Measurements from ENCODE around the gene SIM2. TPM values are rescaled to one million over a fixed set of nuclear protein-coding genes. Genes with fewer than 3 reads are reported as not detected.

SIM2 gene
- total RNA-seq, 1 donor from 2014 or later: not detected

DNA sequence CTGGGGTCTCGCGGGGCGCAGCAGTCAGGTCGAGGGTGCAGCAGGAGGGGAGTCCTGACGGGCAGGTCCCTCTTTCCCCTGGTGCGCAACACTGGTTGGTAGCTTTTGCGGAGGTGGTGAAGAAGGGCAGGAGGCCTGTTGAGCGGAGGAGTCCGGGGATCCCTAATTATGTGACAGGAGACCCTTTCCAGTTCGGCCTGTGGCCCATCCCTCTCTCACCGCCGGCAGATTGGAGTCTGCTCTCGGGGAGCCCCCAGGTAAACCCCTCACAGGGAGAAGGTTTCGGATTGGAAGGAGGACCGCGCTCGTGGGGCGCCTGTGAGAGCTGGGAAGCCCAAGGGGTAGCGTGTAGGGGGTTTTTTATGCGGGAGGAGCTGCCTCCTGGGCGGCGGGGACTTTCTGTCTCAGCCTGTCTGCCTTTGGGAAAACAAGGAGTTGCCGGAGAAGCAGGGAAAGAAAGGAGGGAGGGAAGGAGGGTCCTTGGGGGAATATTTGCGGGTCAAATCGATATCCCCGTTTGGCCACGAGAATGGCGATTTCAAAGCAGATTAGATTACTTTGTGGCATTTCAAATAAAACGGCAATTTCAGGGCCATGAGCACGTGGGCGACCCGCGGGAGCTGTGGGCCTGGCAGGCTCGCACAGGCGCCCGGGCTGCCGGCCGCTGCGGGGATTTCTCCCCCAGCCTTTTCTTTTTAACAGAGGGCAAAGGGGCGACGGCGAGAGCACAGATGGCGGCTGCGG is 9.5 kb downstream of the SIM2 start:
- DNase-seq (no peak), ATAC-seq (ENCODE audit: poor library complexity) (no peak)
- intact Hi-C loops (cut with DNase I): no loop called here

DNA sequence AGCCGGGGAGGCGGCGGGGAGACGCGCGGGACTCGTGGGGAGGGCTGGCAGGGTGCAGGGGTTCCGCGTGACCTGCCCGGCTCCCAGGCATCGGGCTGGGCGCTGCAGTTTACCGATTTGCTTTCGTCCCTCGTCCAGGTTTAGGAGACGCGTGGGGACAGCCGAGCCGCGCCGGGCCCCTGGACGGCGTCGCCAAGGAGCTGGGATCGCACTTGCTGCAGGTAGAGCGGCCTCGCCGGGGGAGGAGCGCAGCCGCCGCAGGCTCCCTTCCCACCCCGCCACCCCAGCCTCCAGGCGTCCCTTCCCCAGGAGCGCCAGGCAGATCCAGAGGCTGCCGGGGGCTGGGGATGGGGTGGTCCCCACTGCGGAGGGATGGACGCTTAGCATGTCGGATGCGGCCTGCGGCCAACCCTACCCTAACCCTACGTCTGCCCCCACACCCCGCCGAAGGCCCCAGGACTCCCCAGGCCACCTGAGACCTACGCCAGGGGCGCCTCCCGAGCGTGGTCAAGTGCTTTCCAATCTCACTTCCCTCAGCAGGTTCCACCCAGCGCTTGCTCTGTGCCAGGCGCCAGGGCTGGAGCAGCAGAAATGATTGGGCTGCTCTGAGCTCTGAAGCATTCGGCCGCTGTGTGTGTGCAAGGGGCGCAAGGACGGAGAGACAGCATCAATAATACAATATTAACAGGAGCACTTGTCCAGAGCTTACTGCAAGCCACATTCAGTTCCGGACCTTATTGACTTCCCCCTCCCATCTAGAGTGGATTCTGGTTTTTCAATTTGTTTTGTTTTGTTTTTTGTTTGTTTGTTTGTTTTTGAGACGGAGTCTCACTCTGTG is 10.3 kb downstream of the SIM2 start:
- no peak for DNase-seq

DNA sequence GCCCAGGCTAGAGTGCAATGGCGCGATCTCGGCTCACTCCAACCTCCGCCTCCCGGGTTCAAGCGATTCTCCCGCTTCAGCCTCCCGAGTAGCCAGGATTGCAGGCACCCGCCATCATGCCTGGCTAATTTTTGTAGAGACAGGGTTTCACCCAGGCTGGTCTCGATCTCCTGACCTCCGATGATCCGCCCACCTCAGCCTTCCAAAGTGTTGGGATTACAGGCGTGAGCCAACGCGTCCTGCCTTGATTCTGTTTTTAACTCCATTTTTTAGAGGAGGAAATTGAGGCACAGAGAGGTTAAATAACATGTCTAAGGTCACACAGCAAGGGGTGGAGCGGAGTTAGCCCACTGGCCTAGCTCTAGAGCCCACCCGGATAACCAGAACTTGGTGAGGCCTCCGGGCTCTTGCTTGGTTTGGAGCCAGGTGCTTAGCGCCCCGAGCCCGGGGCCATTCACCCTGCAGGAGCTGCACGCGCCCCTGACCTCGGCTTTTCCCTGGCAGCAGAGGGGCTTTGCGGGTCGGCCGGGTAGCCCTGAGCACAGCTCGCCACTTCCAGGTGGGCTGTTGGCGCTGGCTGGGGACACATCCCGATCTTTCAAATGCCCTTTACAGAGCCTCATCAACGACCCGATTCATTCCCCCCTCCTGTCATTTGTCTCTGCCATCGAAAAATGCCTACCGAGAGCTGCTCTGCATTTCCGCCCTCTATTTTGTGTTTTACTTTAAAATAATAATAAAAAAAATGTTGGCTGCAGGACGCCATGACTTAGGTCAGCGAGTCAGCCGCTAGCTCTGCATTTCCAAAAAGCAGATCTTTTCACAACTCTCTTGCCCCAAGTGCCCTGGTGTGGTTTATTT is 11.2 kb downstream of the SIM2 start:
- no peak for ATAC-seq (ENCODE audit: poor library complexity)
- intact Hi-C loops (cut with DNase I): no loop called here
- DNase-seq: no peak

More for the DNA sequence above, 10.3 kb downstream of the SIM2 start:
- no peak for ATAC-seq (ENCODE audit: poor library complexity)
- intact Hi-C loops (cut with DNase I): no loop called here

DNA sequence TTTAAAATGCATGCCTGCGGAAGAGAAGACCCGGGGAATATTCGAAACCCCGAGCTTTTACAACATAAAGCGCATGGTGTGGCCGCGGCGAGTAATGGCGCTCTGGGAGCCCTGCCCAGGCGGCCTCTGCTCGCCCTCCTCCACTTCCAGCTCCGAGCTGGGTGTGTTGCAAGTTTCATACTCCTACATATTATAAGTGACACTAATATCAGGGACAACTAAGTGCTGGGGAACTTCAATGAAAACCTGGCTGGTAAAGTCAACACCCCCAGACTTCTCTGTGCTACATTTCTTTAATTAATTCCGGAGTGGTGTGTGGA is 11.8 kb downstream of the SIM2 start:
- intact Hi-C loops (cut with DNase I): no loop called here
- ATAC-seq (ENCODE audit: poor library complexity) (no peak), DNase-seq (no peak)

DNA sequence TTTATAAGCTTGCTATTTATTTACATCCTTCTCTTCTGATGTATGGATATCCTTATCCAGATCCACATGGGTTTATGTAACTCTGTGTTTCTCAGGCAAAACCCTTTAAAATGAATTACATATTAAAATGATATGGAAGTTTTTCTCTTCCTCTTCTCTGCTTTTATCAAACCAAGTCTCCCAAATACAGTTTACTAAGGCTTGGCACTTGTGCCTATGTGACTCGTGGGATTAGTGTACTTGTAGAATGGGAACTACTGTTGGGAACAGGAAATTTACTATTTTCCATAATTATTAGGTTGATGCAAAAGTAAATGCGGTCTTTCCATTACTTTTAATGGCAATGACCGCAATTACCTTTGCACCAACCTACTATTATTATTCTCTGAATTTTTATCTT is 14.8 kb downstream of the SIM2 start:
- DNase-seq (no peak), ATAC-seq (ENCODE audit: poor library complexity) (no peak)
- intact Hi-C loops (cut with DNase I): no loop called here

DNA sequence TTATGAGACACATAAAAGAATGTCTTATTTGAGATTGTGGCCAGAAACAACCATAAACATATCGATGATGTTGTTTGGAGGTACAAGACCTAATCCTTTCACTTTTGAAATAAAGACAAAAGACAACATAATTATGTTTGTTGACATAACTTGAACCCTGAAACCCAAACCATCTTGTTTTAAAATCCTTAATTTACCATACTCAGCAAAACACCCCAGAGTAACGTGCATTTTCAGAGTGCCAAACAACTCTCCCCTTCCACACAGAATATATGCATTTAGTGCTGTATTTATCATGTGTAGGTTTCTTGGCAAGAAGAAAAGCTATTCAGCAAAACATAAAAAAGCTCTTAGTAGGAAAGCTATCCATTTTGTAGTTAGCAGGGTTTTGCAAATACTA is 17.5 kb downstream of the SIM2 start:
- ATAC-seq (ENCODE audit: poor library complexity) (no peak), DNase-seq (no peak)
- intact Hi-C loops (cut with DNase I): no loop called here

DNA sequence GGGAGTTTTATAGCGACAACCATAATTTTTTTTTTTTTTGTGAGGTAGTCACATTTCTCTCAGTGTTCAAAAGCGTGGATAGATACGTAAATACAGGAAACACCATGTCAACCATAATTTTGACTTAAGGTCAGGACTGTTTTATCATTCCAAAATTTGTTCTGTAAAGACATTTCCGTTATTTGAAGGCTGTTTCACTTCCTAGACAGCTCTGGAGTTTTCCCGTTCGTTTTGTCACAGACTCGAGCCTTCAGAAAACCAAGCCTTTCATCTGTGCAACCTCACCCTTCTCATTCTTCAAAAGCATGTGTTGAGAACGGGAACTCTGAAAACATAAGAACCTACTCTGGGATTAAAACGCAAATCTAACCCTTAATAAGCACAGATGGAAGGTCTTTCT is 17.9 kb downstream of the SIM2 start:
- no peak for DNase-seq
- intact Hi-C loops (cut with DNase I): no loop called here
- ATAC-seq (ENCODE audit: poor library complexity): no peak

DNA sequence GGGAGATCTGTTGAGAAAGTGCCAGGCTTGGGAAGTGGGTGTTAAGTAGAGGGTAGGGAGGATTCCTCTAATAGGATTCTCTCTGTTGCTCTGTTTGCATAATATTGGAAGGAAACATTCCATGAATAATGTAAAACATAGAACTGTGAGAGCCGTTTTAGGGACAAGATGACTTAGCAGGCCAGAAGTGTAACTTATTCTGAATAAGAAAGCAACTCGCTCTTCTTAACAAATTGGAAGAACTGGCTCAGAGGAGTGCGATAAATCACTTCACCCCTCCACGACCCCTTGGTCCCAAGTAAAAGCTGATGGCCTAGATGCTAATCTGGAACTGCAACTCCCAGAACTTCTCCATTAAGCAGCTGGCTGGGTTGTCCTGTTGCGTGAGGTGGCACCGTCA is 19.1 kb downstream of the SIM2 start:
- DNase-seq: no peak
- intact Hi-C loops (cut with DNase I): no loop called here
- ATAC-seq (ENCODE audit: poor library complexity): no peak

DNA sequence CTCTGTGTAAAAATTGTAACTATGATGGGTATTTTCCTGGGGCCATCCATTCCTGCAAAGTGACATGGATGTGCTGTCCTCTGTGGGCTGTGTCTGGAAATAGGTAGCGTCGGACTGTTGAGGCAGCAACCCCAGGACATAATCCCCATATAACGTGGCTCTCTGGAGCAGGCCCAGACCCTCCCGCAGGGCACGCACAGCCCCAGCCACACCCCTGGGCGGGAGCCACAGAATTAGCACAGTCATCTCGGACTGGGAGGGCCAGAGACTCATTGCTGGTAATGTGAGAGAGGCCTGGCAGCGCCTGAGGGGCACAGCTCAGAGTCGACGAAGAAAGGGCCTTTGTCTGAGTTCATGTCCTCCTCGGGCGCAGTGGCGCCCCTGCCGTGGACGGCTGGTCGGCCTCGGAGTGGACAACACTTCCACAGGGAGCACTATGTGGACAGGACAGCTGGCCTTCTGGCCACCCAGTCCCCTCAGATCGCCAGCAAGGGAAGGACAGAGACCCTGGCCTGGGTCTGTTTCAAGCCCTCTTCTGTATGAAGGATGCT is 20.1 kb downstream of the SIM2 start:
- no peak for ATAC-seq (ENCODE audit: poor library complexity)
- no peak for DNase-seq
- intact Hi-C loops (cut with DNase I): no loop called here

DNA sequence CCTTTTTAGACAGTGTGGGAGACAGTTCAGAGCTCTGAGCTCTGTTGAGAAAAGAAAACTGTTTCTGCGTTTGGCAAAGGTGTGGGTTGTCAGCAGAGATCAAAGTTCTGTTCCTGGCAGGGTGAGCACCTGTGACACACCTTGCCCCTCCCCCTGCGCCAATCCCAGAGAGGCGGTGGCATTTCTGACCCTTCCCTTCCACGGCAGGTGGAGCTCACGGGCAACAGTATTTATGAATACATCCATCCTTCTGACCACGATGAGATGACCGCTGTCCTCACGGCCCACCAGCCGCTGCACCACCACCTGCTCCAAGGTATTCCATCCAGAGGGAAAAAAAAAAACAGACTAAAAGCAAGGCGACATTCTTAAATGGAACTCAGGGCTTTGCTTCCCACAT is 20.7 kb downstream of the SIM2 start:
- ATAC-seq (ENCODE audit: poor library complexity) (no peak), DNase-seq (no peak)
- intact Hi-C loops (cut with DNase I): no loop called here

DNA sequence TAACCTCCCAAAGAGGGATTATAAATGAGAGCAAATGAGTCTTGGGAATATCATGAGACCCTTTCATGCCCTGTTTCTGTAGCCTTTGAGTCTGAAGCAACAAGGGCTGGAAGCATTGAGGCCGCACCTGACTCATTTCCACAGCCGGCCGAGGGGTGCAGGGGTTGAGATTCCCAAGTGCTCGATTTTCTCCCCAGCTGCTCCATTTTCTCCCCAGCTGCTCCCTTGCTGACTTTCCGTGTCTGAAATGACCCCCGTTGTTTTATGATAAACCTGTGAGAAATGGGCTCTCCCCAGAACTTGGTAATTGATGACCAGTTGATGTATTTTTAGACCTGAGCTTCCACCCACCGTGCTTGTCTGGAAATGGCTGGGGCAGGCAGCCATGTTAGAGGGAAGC is 22.9 kb downstream of the SIM2 start:
- DNase-seq (no peak), ATAC-seq (ENCODE audit: poor library complexity) (no peak)
- intact Hi-C loops (cut with DNase I): no loop called here

DNA sequence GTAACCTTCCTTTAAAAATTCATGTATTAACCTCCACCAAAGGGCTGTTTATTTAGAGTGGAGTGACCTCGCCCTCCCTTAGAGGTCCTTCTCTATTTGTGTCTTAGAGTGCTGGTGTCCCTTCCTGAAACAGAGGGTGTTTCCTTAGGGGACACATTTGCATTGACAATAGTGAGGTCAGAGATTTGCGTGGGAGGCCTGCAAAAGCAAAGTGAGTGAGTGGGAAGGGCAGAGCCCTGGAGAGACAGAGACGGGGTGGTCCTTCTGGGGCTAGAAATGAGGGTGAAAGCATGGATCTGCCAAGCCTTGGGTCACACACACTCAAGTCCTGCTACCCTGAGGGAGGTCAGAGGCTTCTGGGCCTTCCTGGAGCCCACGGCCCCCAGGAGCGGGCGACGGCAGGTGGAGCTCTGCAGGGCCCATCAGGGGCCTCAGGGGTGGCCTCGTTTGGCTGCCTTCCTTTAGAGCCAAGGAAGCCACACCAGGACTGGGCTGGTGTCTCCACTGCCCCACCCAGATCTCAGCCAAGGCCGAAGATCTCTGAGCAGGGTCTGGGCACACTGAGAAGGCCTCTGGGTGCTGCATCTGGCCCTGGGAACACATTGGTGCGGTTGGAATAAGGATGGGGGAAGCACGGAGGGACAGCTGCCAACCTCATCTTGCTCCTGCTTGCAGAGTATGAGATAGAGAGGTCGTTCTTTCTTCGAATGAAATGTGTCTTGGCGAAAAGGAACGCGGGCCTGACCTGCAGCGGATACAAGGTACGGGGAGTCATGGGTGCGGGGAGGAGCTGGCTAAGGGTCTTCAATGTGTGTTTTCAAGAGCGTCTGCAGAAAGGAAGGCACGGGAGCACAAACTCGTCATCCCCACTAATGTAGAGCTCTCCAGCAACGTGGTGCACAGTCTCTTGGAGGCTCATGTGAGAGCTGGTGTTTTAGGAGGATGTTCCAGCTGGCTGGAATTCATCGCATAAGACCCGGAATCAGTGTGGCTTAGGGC is 23.8 kb downstream of the SIM2 start:
- no peak for ATAC-seq (ENCODE audit: poor library complexity)
- intact Hi-C loops (cut with DNase I): no loop called here
- DNase-seq: no peak

DNA sequence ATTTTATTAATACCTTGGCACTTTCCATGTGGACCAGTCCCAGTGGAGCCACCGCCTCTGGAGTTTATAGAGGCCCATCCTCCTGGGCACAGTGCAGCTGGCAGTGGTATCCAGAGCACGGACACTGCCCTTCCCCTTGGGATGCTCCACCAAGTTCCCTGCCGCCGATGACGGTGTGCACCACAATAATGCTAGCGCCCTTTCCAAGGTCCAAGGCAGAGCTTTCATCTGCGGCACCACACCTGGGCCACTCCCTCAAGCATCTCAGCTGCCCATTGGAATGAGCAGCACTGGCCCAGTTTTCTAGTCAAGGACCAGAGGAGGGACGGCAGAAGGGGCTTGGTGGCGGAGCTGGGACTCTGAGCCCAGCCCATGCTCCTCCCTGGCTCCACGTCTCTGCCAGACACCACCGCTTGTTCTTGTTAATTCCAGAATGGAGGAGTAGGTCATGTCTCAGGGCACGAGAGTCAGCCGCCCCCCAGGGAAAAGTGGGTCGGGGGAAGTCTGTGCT is 24.5 kb downstream of the SIM2 start:
- intact Hi-C loops (cut with DNase I): no loop called here
- ATAC-seq (ENCODE audit: poor library complexity) (no peak), DNase-seq (no peak)

DNA sequence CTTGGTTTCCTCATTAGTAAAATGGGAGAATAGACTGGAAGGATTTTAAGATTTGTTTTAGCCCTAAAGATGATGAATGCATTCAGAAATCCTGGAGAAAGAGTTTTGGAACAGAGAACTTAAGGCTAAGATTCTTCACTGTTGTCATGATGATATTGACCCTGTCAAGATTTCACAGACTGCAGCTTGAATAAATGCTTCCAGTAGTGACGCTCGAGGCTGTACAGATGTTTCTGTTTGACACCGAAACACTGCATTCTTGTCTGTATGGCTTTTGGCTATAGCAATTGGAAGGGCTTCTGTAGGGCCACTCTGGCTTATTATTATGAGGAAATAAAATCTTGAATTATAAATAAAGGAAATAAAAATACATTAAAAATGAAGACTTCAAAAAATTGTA is 25.7 kb downstream of the SIM2 start:
- intact Hi-C loops (cut with DNase I): no loop called here
- no peak for ATAC-seq (ENCODE audit: poor library complexity)

DNA sequence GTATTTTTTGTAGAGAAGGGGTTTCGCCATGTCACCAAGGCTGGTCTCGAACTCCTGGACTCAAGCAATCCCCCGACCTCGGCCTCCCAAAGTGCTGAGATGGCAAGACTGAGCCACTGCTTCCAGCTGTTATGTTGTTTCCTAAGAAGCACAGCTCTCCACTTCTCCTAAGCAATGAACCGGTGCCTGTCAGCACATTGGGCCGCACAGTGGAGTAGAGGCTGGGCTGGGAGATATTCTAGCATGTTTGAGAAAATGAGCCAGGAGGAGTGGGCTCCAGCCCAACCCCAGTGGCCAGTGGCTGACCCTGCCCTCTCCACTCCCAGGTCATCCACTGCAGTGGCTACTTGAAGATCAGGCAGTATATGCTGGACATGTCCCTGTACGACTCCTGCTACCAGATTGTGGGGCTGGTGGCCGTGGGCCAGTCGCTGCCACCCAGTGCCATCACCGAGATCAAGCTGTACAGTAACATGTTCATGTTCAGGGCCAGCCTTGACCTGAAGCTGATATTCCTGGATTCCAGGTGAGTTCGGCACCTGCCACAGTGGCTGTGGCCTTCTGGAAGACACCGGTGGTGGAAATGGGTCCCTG is 27.0 kb downstream of the SIM2 start:
- no peak for DNase-seq
- intact Hi-C loops (cut with DNase I): no loop called here
- ATAC-seq (ENCODE audit: poor library complexity): no peak

More for the DNA sequence above, 25.7 kb downstream of the SIM2 start:
- no peak for DNase-seq

DNA sequence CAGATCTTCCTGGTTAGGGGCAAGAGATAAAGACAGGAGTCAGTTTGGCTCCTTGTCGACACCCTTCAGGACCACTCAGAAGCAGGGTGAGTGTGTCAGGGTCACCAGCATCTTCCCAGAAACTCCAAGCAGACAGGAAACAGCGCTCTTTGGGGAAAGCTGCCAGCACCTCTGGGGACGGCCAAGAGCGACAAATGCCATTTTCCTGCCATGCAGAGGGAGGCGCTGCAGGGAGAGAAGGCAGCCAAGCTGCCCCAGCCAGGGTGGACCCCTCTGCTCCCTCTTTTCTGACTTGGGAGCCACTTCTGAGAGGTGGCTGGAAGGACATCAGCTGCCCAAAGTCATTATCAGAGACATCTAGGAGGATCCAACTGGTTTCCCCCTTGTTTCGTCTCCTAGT is 29.0 kb downstream of the SIM2 start:
- intact Hi-C loops (cut with DNase I): no loop called here
- DNase-seq (no peak), ATAC-seq (ENCODE audit: poor library complexity) (no peak)

DNA sequence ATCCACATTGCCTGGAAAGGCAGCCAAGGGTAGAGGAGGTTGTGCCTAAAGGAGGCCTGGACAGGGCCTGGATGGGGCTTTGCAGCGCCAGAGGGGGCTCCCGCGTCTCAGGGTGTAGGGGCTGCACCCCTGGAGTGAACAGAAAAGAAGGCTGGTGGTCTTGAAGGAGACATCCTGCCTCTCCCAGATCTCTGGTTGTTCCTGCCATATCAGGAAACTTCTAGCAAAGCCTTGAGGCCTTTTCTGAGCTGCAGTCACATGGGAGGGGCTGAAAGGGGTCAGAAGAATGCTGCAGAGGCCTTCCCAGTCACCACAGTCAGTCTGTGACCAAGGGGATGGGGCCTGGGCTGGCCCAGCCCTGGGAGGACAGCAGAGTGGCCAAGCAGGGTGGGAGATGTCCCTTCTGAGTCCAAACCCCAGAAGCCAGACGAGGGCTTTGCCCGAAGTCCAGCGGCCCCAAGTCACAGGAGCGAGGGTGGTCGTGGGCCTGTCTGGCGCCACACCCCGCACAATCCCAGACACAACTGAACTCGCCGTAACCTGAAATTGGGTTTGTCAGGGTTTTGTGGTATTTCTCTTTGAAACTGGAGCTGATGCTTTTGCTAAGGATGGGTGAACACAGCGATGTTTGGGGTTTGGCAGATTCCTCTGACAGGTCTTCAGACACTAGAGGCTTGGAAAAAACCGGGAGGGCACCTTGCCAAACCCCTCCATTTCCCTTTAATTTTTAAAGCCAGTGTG is 29.6 kb downstream of the SIM2 start:
- DNase-seq: no peak
- intact Hi-C loops (cut with DNase I): no loop called here
- ATAC-seq (ENCODE audit: poor library complexity): no peak

Measured in Right ventricle myocardium superior (tissue), 1 donor.